ENCODE measurements around the gene DCLK2. TPM values are rescaled to one million over a fixed set of nuclear protein-coding genes. Genes with fewer than 3 reads are reported as not detected.

Gene DCLK2
- total RNA-seq, 1 experiment from 2014 or later: 13.5 TPM

DNA sequence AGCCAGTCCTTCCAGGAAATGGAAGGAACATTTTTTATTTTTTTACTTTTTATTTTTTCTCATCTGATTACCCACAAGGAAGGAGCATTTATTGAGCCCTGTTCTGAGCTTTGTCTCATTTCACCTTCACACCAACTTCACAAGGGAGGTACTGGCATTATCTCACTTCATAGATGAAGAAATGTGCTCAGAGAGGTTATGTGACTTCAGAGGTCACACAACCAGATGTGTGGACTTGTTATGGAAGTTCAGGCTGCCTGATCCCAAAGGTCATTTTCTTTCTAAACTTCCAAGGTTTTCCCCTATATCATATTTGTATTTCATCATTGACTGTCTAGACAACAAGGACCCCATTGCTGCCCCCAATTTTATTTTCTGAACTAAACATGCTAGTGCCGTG lies 160.3 kb downstream of the DCLK2 start:
- no peak for DNase-seq (ENCODE audit: low read depth)

GRCh38 chr4:150240011-150240410 lies 161.8 kb downstream of the DCLK2 start:
- DNase-seq (ENCODE audit: low read depth): no peak

GRCh38 chr4:150242820-150243458 lies 164.7 kb downstream of the DCLK2 start:
- DNase-seq (ENCODE audit: low read depth): peak; percentile 48

- DNase-seq (ENCODE audit: low read depth): no peak
These were observed 165.7 kb downstream of the DCLK2 start for GRCh38 chr4:150243932-150244331.

GRCh38 chr4:150244600-150244999 lies 166.4 kb downstream of the DCLK2 start:
- peak; percentile 50 for DNase-seq (ENCODE audit: low read depth)

- DNase-seq (ENCODE audit: low read depth): no peak
These were observed 168.9 kb downstream of the DCLK2 start for GRCh38 chr4:150247184-150247583.

- DNase-seq (ENCODE audit: low read depth): no peak
These were observed 169.9 kb downstream of the DCLK2 start for GRCh38 chr4:150248181-150248580.

DNA sequence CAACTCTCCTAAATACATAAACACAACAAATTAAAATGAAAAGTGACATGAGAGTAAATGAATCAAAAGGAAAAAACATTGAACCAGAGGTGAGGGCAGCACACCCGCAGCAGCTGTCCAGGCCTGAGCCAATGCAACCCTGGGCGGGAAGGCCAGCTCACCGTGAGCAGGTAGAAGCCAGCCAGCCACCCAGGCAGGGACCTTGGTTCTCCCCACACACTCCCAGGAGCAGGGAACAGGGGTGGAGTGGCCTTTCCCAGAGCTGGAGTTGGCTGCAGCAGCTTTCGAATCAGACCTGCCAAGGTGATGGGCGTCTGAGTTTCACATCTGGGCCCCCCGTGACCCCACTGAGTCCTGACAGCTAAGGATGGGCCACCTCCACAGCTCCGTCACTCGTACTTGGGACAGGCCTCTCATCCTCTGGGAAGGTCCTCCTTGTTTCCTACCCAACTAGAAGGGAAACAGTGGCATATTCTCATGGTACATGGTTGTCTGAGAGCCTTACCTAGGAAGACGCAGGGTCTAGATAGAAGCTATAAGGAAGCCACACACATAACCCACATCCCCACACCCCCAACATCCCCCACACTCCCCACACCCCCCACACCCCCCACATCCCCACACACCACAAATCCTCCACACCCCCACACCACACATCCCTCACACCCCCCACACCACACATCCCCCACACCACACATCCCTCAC lies 172.2 kb downstream of the DCLK2 start:
- no peak for DNase-seq (ENCODE audit: low read depth)

GRCh38 chr4:150250998-150251651 lies 172.9 kb downstream of the DCLK2 start:
- DNase-seq (ENCODE audit: low read depth): no peak

GRCh38 chr4:150251752-150252190 lies 173.5 kb downstream of the DCLK2 start:
- no peak for DNase-seq (ENCODE audit: low read depth)

DNA sequence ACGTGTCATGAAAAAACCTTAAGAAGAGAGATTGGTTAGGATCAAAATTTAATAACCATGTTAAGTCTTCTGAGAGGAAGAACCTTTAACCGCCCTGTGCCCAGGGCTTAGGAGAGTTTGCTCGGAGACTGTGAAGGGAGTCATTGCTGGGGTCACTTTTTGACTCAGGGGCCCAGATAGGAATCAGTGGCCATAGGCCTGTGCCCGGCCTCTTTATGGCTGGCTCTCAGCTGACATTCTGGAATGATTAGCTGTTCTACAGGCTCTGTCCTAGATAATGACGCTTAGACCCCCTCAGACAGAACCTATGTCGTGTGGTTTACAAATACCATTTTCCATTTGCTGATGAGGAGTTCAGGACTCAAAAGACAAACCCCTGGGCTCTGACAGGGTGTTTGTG lies 174.1 kb downstream of the DCLK2 start:
- no peak for DNase-seq (ENCODE audit: low read depth)

GRCh38 chr4:150252741-150253140 lies 174.5 kb downstream of the DCLK2 start:
- no peak for DNase-seq (ENCODE audit: low read depth)

- no peak for DNase-seq (ENCODE audit: low read depth)
These were observed 175.2 kb downstream of the DCLK2 start for GRCh38 chr4:150253416-150253815.

- DNase-seq (ENCODE audit: low read depth): no peak
These were observed 175.9 kb downstream of the DCLK2 start for GRCh38 chr4:150253965-150254630.

DNA sequence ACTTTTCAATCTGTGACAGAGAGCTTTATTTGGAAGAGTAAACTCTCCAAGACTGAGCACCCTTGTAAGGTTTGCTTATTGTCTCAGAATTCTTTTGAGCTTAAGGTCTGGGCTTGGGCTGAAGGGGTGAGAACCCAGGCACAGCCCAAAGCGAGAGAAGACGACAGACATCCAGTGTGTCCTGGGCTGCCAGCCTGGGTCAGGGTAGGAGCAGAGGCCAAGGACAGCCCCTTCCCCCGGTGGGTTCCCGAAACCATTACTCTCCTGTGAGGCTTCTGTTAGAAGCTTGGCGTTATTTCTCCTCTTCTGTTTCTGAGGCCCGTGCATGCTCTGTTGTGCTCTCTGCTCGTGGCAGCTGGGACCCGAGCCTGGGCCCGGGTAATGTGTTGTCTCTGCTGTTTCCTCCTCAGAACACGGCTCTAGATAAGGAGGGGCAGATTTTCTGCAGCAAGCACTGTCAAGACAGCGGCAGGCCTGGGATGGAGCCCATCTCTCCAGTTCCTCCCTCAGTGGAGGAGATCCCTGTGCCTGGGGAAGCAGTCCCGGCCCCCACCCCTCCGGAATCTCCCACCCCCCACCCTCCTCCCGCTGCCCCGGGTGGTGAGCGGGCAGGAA lies 177.5 kb downstream of the DCLK2 start:
- DNase-seq (ENCODE audit: low read depth): no peak

DNA sequence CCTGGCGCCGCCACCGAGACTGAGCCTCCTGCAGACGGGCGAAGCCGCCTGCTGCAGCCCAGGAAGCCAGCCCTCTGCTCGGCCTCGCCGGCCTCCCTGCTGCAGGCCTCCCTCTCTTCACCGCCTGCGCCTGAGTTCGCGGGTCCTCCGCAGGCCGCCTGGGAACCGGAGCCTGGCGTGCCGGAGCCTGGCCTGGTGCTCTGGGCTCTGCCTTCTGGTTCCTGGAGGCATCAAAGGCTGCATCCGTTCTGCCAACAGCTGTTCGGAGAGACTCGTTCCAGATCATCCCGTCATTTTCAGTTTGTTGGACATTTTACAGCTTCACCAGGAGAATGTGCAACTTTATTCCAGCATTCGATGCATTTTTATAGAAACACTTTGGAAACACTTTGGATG lies 178.0 kb downstream of the DCLK2 start:
- no peak for DNase-seq (ENCODE audit: low read depth)

- no peak for DNase-seq (ENCODE audit: low read depth)
These were observed 178.8 kb downstream of the DCLK2 start for GRCh38 chr4:150256841-150257730.

DNA sequence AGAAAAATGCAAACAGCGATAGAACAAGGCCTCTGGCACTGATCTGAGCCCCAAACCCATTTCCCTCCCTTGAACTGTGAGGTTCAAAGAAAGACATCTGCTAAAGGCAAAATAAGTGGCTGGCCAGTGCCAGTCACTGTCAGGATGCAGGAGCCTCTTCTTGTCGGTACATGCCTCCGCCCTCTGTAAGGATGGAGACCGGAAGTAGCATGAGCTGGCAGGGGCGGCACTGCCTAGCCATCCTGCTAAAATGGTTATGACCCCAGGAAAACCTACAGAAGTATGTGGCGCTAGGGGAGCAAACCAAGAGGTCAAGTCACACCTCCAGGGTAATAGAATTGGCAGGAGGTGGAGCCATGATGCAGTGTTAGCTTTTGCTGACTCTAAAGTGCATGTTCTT lies 180.3 kb downstream of the DCLK2 start:
- DNase-seq (ENCODE audit: low read depth): no peak

DNA sequence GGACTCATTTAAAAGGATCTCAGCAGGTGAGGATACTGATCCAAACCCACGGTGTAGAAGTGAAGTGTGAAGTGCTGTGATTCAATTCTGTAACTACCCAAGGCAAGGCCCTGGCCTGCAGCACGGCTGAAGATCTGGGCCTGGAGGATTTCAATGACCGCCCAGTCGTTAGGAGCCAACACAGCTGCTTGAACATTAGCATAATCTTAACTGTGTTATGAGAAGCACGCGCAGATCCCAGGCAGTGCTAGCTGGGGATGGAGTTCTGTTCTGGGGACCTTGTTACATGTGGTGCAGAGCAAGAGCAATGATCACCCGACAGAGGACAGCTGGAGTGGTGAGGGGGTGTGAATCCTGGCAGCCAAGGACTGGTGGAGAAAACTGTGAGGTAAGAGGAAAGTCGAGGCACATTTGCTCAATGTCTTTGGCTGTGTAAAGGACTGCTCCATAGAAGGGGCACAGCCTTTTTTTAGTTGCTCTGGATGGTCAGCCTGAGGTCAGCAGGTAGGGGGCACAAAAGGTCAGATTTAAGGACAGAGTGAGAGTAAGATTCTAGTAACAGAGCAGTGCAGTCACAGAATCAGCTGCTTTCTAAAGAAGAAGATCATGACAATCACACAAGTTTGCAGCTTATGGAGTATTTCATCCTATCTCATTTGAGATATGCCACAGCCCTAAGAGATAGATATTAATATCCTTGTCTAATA lies 181.8 kb downstream of the DCLK2 start:
- DNase-seq (ENCODE audit: low read depth): no peak

GRCh38 chr4:150261571-150261970 lies 183.3 kb downstream of the DCLK2 start:
- DNase-seq (ENCODE audit: low read depth): no peak

Data from Daoy (cell line).